HG03521 (cell line): ENCODE measurements around the gene SMPD3.

ENCODE experiments used
- ATAC-seq: cut with Tn5 transposase; IDR thresholded peaks from one replicate; pipeline ENCODE4 v1.9.1; 2021; ENCODE audit warnings: mild to moderate bottlenecking, moderate library complexity; ENCODE audit not compliant: unreplicated experiment

SMPD3 gene

GRCh38 chr16:68385371-68385770 lies 62.9 kb downstream of the SMPD3 start:
- ATAC-seq: no peak

GRCh38 chr16:68384288-68385161 lies 63.8 kb downstream of the SMPD3 start:
- ATAC-seq: no peak

- no peak for ATAC-seq
Observed at GRCh38 chr16:68383858-68384257, 64.5 kb downstream of the SMPD3 start.

- peak; percentile 51 for ATAC-seq
Observed at GRCh38 chr16:68382296-68382718, 66.0 kb downstream of the SMPD3 start.

GRCh38 chr16:68381363-68381724 lies 67.0 kb downstream of the SMPD3 start:
- ATAC-seq: no peak

- no peak for ATAC-seq
Observed at GRCh38 chr16:68380676-68381362, 67.5 kb downstream of the SMPD3 start.

- ATAC-seq: no peak
Observed at GRCh38 chr16:68380348-68380670, 68.0 kb downstream of the SMPD3 start.

GRCh38 chr16:68379472-68380347 lies 68.6 kb downstream of the SMPD3 start:
- ATAC-seq: no peak

- no peak for ATAC-seq
Observed at GRCh38 chr16:68378436-68379415, 69.6 kb downstream of the SMPD3 start.

- no peak for ATAC-seq
Observed at GRCh38 chr16:68377667-68378393, 70.5 kb downstream of the SMPD3 start.

GRCh38 chr16:68377221-68377620 lies 71.1 kb downstream of the SMPD3 start:
- ATAC-seq: no peak

GRCh38 chr16:68376590-68376989 lies 71.7 kb downstream of the SMPD3 start:
- ATAC-seq: no peak

- ATAC-seq: no peak
Observed at GRCh38 chr16:68375801-68376536, 72.3 kb downstream of the SMPD3 start.

- no peak for ATAC-seq
Observed at GRCh38 chr16:68374961-68375660, 73.2 kb downstream of the SMPD3 start.

- ATAC-seq: no peak
Observed at GRCh38 chr16:68374246-68374805, 74.0 kb downstream of the SMPD3 start.

GRCh38 chr16:68373528-68374245 lies 74.6 kb downstream of the SMPD3 start:
- ATAC-seq: no peak

GRCh38 chr16:68372806-68373205 lies 75.5 kb downstream of the SMPD3 start:
- no peak for ATAC-seq
